Activated CD4-positive, alpha-beta T cell treated with anti-CD3 and anti-CD28 coated beads, Interleukin-2, amount 10 ng/mL, durations not matched to agents 24 days and 14 days (primary cell): ENCODE results near the gene LRFN5. TPM values are rescaled to one million over a fixed set of nuclear protein-coding genes. Genes with fewer than 3 reads are reported as not detected.

Experiments used
- DNase-seq: peaks from one replicate; pipeline ENCODE4 v3.0.0; 2022
- H3K27ac Mint-ChIP-seq: one replicate; pipeline ENCODE4 v1.8.0; 2022; ENCODE audit warnings: mild to moderate bottlenecking, mixed read lengths
- H3K27me3 Mint-ChIP-seq: one replicate; pipeline ENCODE4 v1.8.0; 2022; ENCODE audit warnings: mixed read lengths
- H3K36me3 Mint-ChIP-seq: one replicate; pipeline ENCODE4 v1.8.0; 2022; ENCODE audit warnings: low read depth, mild to moderate bottlenecking, mixed read lengths
- H3K4me1 Mint-ChIP-seq: one replicate; pipeline ENCODE4 v1.8.0; 2021; ENCODE audit warnings: mixed read lengths
- H3K4me3 Mint-ChIP-seq: one replicate; pipeline ENCODE4 v1.8.0; 2022; ENCODE audit warnings: mild to moderate bottlenecking, moderate library complexity, mixed read lengths
- H3K9me3 Mint-ChIP-seq: one replicate; pipeline ENCODE4 v1.8.0; 2021; ENCODE audit warnings: mixed read lengths
- intact Hi-C: fragments of 100-400 bp; cut with micrococcal nuclease; formaldehyde crosslinking; loops from one replicate; pipeline ENCODE4 v1.15.1; 2023
- total RNA-seq: library from RNA; stranded (reverse); gene quantifications from 2 replicates; pipeline ENCODE4 v1.2.3, GENCODE V29; 2022

Gene LRFN5
- total RNA-seq, 1 donor from 2014 or later, result not detected

DNA sequence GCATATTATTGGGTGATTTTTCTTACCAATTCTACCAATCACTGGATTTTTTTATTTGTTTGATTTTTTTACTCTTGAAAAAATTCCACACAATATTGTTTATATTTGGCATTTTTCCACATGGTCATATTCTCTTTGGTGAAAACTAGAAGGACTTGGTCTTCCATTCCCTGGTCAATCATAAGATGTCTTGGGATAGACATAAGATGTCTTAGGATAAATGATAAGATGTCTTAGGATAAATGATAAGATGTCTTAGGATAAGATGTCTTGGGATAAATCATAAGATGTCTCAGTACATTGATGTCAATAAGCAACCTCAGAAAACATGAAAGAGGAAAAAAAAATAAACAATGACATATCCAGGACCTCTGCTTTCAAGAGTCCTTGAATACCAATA lies 309.1 kb downstream of the LRFN5 start:
- Mint-ChIP-seq H3K4me3 (no peak overlapping the region), H3K27ac (no peak overlapping the region), H3K9me3 (no peaks in the 10 kb centered on the region), H3K27me3 (no peaks in the 10 kb centered on the region), H3K36me3 (no peaks in the 10 kb centered on the region), H3K4me1 (no peaks in the 10 kb centered on the region)
- no peak for DNase-seq
- intact Hi-C loops, result no loop called here

DNA sequence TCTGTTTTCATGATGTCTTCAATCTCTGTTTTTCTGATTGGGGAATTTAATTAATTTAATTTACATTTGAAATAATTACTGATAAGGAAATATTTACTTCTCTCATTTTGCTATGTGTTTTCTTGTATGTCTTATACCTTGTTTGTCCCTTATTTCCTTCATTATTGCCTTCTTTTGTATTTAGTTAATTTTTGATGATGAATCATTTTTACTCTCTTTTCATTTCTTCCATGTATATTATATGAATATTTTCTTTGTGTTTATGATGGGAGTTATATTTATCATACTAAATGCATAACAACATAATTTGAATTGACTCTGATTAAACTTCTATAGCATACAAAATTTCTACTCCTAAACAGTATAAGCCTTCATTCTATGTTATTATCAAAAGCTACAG lies 309.6 kb downstream of the LRFN5 start:
- DNase-seq, result no peak
- Mint-ChIP-seq H3K9me3 (no peaks in the 10 kb centered on the region), H3K4me3 (no peak overlapping the region), H3K4me1 (no peaks in the 10 kb centered on the region), H3K27me3 (no peaks in the 10 kb centered on the region), H3K27ac (no peak overlapping the region), H3K36me3 (no peaks in the 10 kb centered on the region)
- intact Hi-C loops, result no loop called here

DNA sequence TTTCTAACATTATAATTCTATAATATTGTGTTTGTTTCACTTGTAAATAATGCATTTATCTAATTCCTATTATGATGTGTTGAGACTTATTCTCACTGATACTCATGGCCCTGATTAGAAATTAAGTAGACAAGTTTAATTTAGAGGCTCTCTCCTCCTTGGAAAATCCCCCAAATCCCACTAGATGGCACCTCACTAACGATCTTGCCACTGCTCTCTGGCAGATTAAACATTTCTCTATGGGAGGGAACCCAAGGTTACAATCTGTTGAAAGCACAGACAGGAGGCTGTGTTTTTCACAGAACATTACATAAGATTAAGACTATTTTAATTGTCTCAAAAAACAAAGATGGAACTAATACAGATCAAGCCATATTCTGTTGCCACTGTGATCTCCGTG lies 318.7 kb downstream of the LRFN5 start:
- DNase-seq, result no peak
- H3K27me3 Mint-ChIP-seq, result no peaks in the 10 kb centered on the region
- intact Hi-C loops, result no loop called here
- no peaks in the 10 kb centered on the region for H3K9me3 Mint-ChIP-seq
- H3K4me3 Mint-ChIP-seq, result no peak overlapping the region
- H3K4me1 Mint-ChIP-seq, result no peaks in the 10 kb centered on the region
- no peaks in the 10 kb centered on the region for H3K36me3 Mint-ChIP-seq
- no peak overlapping the region for H3K27ac Mint-ChIP-seq

DNA sequence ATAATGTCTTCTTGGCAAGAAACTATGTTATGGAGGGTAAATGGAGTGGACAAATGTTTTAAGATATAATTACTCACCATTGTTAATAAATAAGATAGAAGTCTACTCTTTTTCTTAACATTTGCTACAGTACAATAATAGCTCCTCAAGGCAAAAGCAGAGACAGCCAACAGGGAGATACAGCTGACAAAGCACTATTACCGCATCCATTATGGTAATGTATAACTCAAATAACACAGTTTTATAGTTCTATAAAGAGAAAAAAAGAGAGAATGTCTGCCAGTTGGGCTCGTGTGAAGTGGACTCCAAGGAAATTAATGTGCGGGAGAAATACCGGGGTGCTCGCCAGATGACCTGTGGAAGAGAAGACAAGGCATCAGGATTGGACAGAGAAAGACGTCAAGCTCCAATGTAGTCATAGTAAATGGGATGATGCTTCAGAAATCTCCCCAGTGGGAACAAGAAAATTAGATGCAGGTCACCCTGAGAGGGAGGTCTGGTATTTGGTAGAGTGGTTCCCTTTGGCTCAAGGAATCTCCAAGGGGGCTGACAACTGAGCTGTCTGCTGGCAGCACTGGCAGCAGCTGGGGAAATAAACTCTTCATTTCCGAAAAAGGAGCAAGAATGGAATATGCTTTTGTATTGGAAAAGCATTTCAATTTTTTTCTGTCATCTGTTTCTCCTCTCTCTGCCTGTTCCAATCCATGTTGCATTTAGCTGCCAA lies 343.9 kb downstream of the LRFN5 start:
- no peaks in the 10 kb centered on the region for H3K4me1 Mint-ChIP-seq
- intact Hi-C loops, result no loop called here
- H3K27ac Mint-ChIP-seq, result no peak overlapping the region
- H3K9me3 Mint-ChIP-seq, result peaks cover under 1% of the 10 kb centered on the region
- H3K36me3 Mint-ChIP-seq, result no peaks in the 10 kb centered on the region
- no peaks in the 10 kb centered on the region for H3K27me3 Mint-ChIP-seq
- H3K4me3 Mint-ChIP-seq, result no peak overlapping the region
- DNase-seq, result no peak
